ENCODE data around the gene PRSS27. TPM values are rescaled to one million over a fixed set of nuclear protein-coding genes. Genes with fewer than 3 reads are reported as not detected.

PRSS27 gene
- total RNA-seq, 4 donors from 2014 or later = 1.3 to 4.2 (median 2.4) TPM

DNA sequence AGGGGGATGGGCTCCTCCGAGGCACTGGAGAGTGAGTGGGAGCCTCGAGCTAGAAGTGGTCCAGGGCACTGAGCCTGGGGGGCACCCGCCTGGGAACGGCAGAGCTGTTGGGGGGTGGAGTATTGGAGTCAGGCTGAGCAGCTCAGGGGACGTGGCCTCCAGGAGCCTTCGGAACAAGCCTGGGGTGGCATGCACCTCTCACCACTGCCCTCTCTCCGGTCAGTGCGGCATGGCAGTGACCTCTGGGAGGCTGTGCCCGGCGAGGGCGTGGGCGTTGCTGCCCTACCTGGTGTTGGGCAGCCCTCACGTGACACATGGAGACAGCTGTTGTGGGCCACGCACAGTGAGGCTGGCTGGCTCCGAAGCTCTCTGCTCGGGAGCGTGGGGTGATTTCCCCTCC is 13.9 kb downstream of the PRSS27 start:
- Histone ChIP-seq H3K9me3 (no peaks in the 10 kb centered on the region), H3K27ac (no peak overlapping the region), H3K4me3 (no peak overlapping the region), H3K27me3 (no peaks in the 10 kb centered on the region), H3K4me1 (no peaks in the 10 kb centered on the region), H3K36me3 (peaks cover 8 to 94% (median 9%) of the 10 kb centered on the region in 3 donors)
- 90 to 91% methylated on average over 16 of the region's 17 CpGs for WGBS, 2 donors
- TF ChIP-seq EP300 (IDR thresholded peaks at IDR 0.05) (no peak), CTCF (IDR thresholded peaks at IDR 0.05) (no peak), POLR2A (IDR thresholded peaks at IDR 0.05) (no peak)
- no peak for DNase-seq (ENCODE audit: low spot score in 2 of 2)

GRCh38 chr16:2705351-2705750 is 14.7 kb downstream of the PRSS27 start:
- no peak for TF ChIP-seq CTCF (IDR thresholded peaks at IDR 0.05)
- TF ChIP-seq EP300 (IDR thresholded peaks at IDR 0.05) = no peak
- no peak for TF ChIP-seq POLR2A (IDR thresholded peaks at IDR 0.05)
- no peaks in the 10 kb centered on the region for H3K9me3 ChIP-seq
- H3K4me3 ChIP-seq = no peak overlapping the region
- H3K4me1 ChIP-seq = no peaks in the 10 kb centered on the region
- H3K36me3 ChIP-seq = peaks cover 9 to 100% (median 12%) of the 10 kb centered on the region in 3 donors
- H3K27me3 ChIP-seq = no peaks in the 10 kb centered on the region
- H3K27ac ChIP-seq = no peak overlapping the region
- no peak for DNase-seq (ENCODE audit: low spot score in 2 of 2)
- WGBS, 2 donors = 88 to 91% methylated on average over 4 to 6 of the region's 10 CpGs

DNA sequence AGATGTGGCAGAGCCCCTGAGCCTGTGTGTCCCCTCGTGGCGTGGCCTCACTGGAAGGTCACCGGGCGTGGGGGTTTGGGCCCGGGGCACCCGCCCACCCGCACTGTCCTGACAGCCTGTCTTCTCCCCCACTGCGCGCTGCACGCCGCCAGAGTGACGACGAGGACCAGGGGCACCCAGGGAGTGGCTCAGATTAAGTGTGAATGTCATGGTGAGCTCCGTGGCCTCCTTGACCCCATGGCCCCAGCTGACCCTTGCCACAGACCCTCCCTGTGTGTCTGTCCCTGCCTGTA is 15.1 kb downstream of the PRSS27 start:
- Histone ChIP-seq H3K36me3 (peaks cover 9 to 100% (median 16%) of the 10 kb centered on the region in 3 donors), H3K9me3 (no peaks in the 10 kb centered on the region), H3K4me3 (no peak overlapping the region), H3K27ac (no peak overlapping the region), H3K4me1 (no peaks in the 10 kb centered on the region), H3K27me3 (no peaks in the 10 kb centered on the region)
- WGBS, 2 donors = 85 to 86% methylated on average over 12 to 14 of the region's 14 CpGs
- DNase-seq (ENCODE audit: low spot score in 2 of 2) = no peak
- TF ChIP-seq EP300 (IDR thresholded peaks at IDR 0.05) (no peak), CTCF (IDR thresholded peaks at IDR 0.05) (no peak), POLR2A (IDR thresholded peaks at IDR 0.05) (no peak)

- 91 to 94% methylated on average over 21 to 24 of the region's 33 CpGs for WGBS, 2 donors
Observed at GRCh38 chr16:2704166-2704982, 15.7 kb downstream of the PRSS27 start.

More at GRCh38 chr16:2704166-2704982, 15.7 kb downstream of the PRSS27 start:
- H3K27me3 ChIP-seq = no peaks in the 10 kb centered on the region
- H3K36me3 ChIP-seq = peaks cover 9 to 100% (median 22%) of the 10 kb centered on the region in 3 donors
- DNase-seq (ENCODE audit: low spot score in 2 of 2) = no peak
- TF ChIP-seq EP300 (IDR thresholded peaks at IDR 0.05) (no peak), CTCF (IDR thresholded peaks at IDR 0.05) (no peak), POLR2A (IDR thresholded peaks at IDR 0.05) (no peak)
- H3K9me3 ChIP-seq = no peaks in the 10 kb centered on the region
- H3K4me1 ChIP-seq = no peaks in the 10 kb centered on the region
- H3K27ac ChIP-seq = no peak overlapping the region
- no peak overlapping the region for H3K4me3 ChIP-seq
